ENCODE results near the gene IGF2BP3. TPM values are rescaled to one million over a fixed set of nuclear protein-coding genes. Genes with fewer than 3 reads are reported as not detected.
A peak's percentile ranks its signal among the peaks of the same experiment; 100 is the strongest.

The IGF2BP3 gene
- total and polyA plus RNA-seq, 2 donors (not counting 3 experiments of a cell fraction or from before 2014, with no cell fraction given), result 41.2 to 111 TPM

GRCh38 chr7:23456093-23456492 lies 14.2 kb downstream of the IGF2BP3 start:
- peaks cover 97% of the 10 kb centered on the region for H3K79me2 ChIP-seq (ENCODE audit: control insufficient read depth, insufficient read depth, low read length)

GRCh38 chr7:23454881-23455526 lies 15.3 kb downstream of the IGF2BP3 start:
- no peak for DNase-seq (ENCODE audit: low read depth, low spot score)
- Histone ChIP-seq H3K4me2 (ENCODE audit: insufficient read depth, low read length) (no peak overlapping the region), H3K4me1 (ENCODE audit: control insufficient read depth, extremely low read depth, insufficient read depth, low read length) (no peaks in the 10 kb centered on the region), H3K9me1 (replicated peaks; ENCODE audit: control insufficient read depth, extremely low read depth, insufficient read depth, low read length) (no peaks in the 10 kb centered on the region), H3K36me3 (ENCODE audit: control insufficient read depth in 2 of 2, extremely low read depth in 1 of 2, insufficient read depth in 2 of 2, low read length in 2 of 2) (no peaks in the 10 kb centered on the region), H3K4me3 (replicated peaks in 1 of 3; ENCODE audit: insufficient read depth in 1 of 3, low read depth in 1 of 3, low read length in 3 of 3) (no peak overlapping the region), H3K27ac (ENCODE audit: insufficient read depth, low read depth, low read length) (no peak overlapping the region), H3K27me3 (ENCODE audit: control insufficient read depth in 2 of 2, insufficient read depth in 2 of 2, low read length in 2 of 2) (no peaks in the 10 kb centered on the region), H3K9ac (replicated peaks; ENCODE audit: extremely low read depth, insufficient read depth, low read length) (no peak overlapping the region), H3K79me2 (ENCODE audit: control insufficient read depth, insufficient read depth, low read length) (peaks cover 97% of the 10 kb centered on the region), H4K20me1 (replicated peaks; ENCODE audit: control insufficient read depth, extremely low read depth, insufficient read depth, low read length) (peaks cover 16% of the 10 kb centered on the region), H3K9me3 (replicated peaks; ENCODE audit: control insufficient read depth, insufficient read depth, low read length) (no peaks in the 10 kb centered on the region), H2AFZ (ENCODE audit: low read depth, low read length) (no peak overlapping the region)
- dilution Hi-C loops (cut with MboI; ENCODE audit: extremely low pct_ligation_motif_present, low sequenced_read_pairs), result no loop called here
- TF ChIP-seq FOS (IDR thresholded peaks at IDR 0.05; ENCODE audit: borderline replicate concordance, insufficient read depth, low read length) (no peak), MYC (IDR thresholded peaks at IDR 0.05; ENCODE audit: low read depth, low read length) (no peak), EZH2 (IDR thresholded peaks at IDR 0.05; ENCODE audit: borderline replicate concordance, low read depth, low read length, severe bottlenecking) (no peak), MAX (IDR thresholded peaks at IDR 0.05; ENCODE audit: insufficient read depth, insufficient read length) (no peak), POLR2A (IDR thresholded peaks at IDR 0.05; ENCODE audit: low read depth, low read length) (no peak)
- ChIA-PET POLR2A (interaction anchor here (0.6 kb wide), 1 partner anchor 160 kb away, joined by 4 read pairs; no protein-coding TSS in a partner anchor), CTCF (interaction anchor here (5.4 kb wide), 1 partner anchor 8 kb away, joined by 28 read pairs; no protein-coding TSS in a partner anchor)
- intact Hi-C loops (cut with micrococcal nuclease), result no loop called here
- peak; percentile 8 for FAIRE-seq
- no TSS peak for BruUV-seq (replicated peaks)

More at GRCh38 chr7:23456093-23456492, 14.2 kb downstream of the IGF2BP3 start:
- H3K27ac ChIP-seq (ENCODE audit: insufficient read depth, low read depth, low read length), result no peak overlapping the region
- H4K20me1 ChIP-seq (replicated peaks; ENCODE audit: control insufficient read depth, extremely low read depth, insufficient read depth, low read length), result peaks cover 16% of the 10 kb centered on the region
- POLR2A ChIA-PET, result no interaction called here
- H3K9me3 ChIP-seq (replicated peaks; ENCODE audit: control insufficient read depth, insufficient read depth, low read length), result no peaks in the 10 kb centered on the region
- no peak overlapping the region for H2AFZ ChIP-seq (ENCODE audit: low read depth, low read length)
- BruUV-seq (replicated peaks), result no TSS peak
- DNase-seq (ENCODE audit: low read depth, low spot score) (no peak), FAIRE-seq (no peak)
- no peaks in the 10 kb centered on the region for H3K9me1 ChIP-seq (replicated peaks; ENCODE audit: control insufficient read depth, extremely low read depth, insufficient read depth, low read length)
- H3K27me3 ChIP-seq (ENCODE audit: control insufficient read depth in 2 of 2, insufficient read depth in 2 of 2, low read length in 2 of 2), result no peaks in the 10 kb centered on the region
- no peak overlapping the region for H3K9ac ChIP-seq (replicated peaks; ENCODE audit: extremely low read depth, insufficient read depth, low read length)
- no peak overlapping the region for H3K4me2 ChIP-seq (ENCODE audit: insufficient read depth, low read length)
- CTCF ChIA-PET, result interaction anchor here (1.0 to 1.6 kb wide), 4 partner anchors 11 to 109 kb away, joined by 3 to 8 read pairs (median 4); no protein-coding TSS in a partner anchor
- H3K4me1 ChIP-seq (ENCODE audit: control insufficient read depth, extremely low read depth, insufficient read depth, low read length), result no peaks in the 10 kb centered on the region
- dilution Hi-C loops (cut with MboI; ENCODE audit: extremely low pct_ligation_motif_present, low sequenced_read_pairs) (no loop called here), intact Hi-C loops (cut with micrococcal nuclease) (no loop called here)
- no peaks in the 10 kb centered on the region for H3K36me3 ChIP-seq (ENCODE audit: control insufficient read depth in 2 of 2, extremely low read depth in 1 of 2, insufficient read depth in 2 of 2, low read length in 2 of 2)
- TF ChIP-seq FOS (IDR thresholded peaks at IDR 0.05; ENCODE audit: borderline replicate concordance, insufficient read depth, low read length), result no peak
- TF ChIP-seq JUN (IDR thresholded peaks at IDR 0.05; ENCODE audit: borderline replicate concordance, insufficient read depth, insufficient read length, low read depth), result no peak
- no peak for TF ChIP-seq POLR2A (IDR thresholded peaks at IDR 0.05; ENCODE audit: low read depth, low read length)
- TF ChIP-seq POLR2AphosphoS5 (IDR thresholded peaks at IDR 0.05; ENCODE audit: insufficient read depth, low read depth, low read length), result no peak
- no peak for TF ChIP-seq GATA2 (IDR thresholded peaks at IDR 0.05; ENCODE audit: insufficient read depth, insufficient read length, low read depth, low read length)
- H3K4me3 ChIP-seq (replicated peaks in 1 of 3; ENCODE audit: insufficient read depth in 1 of 3, low read depth in 1 of 3, low read length in 3 of 3), result no peak overlapping the region

Data from endothelial cell of umbilical vein (primary cell).